Smooth muscle cell of the umbilical artery (primary cell): ENCODE data around the gene TRIM49D2. TPM values are rescaled to one million over a fixed set of nuclear protein-coding genes. Genes with fewer than 3 reads are reported as not detected.

Source experiments
- total RNA-seq: library from RNA; depleted of rRNA; stranded (reverse); fragments of >200 nt; gene quantifications from 2 replicates; pipeline ENCODE4 v1.2.3, GENCODE V29; 2014

TRIM49D2 gene
- not detected in 2 replicates for total RNA-seq

GRCh38 chr11:89923764-89924163 lies at the start of gene TRIM49D2:
Gene TRIM49D2, plus strand, starts transcription at chr11:89924064. Its CDS starts 2,698 bp downstream, at chr11:89926762.

GRCh38 chr11:89922195-89922660 lies 1.6 kb upstream of the TRIM49D2 start, which contains the start of gene TRIM49D1:
Gene TRIM49D1, minus strand, starts transcription at chr11:89922245. Its CDS starts 4,535 bp downstream, at chr11:89917710.

GRCh38 chr11:89965737-89966136 lies 41.9 kb downstream of the TRIM49D2 start, which contains the start of gene TRIM64:
Gene TRIM64, plus strand, starts transcription at chr11:89966037. Its CDS starts 2,467 bp downstream, at chr11:89968504.

Other genes starting within 250 kb of the TRIM49D2 start
- gene TRIM77, start 213.8 kb upstream of the TRIM49D2 start, total RNA-seq: not detected in 2 replicates
- gene TRIM49, start 115.5 kb upstream of the TRIM49D2 start, total RNA-seq: not detected in 2 replicates
- gene TRIM64B, start 45.6 kb upstream of the TRIM49D2 start, total RNA-seq: not detected in 2 replicates
- gene TRIM49D1, start 1.8 kb upstream of the TRIM49D2 start, total RNA-seq: not detected in 2 replicates
- not detected in 2 replicates for gene TRIM64, start 42.0 kb downstream of the TRIM49D2 start, total RNA-seq
- not detected in 2 replicates for gene TRIM49C, start 107.0 kb downstream of the TRIM49D2 start, total RNA-seq
- gene UBTFL1, start 161.9 kb downstream of the TRIM49D2 start, total RNA-seq: not detected in 2 replicates
- gene NAALAD2, start 210.6 kb downstream of the TRIM49D2 start, total RNA-seq: 1.0 and 2.4 TPM in 2 replicates